Measurements from ENCODE around the gene BLOC1S1.

The BLOC1S1 gene

DNA sequence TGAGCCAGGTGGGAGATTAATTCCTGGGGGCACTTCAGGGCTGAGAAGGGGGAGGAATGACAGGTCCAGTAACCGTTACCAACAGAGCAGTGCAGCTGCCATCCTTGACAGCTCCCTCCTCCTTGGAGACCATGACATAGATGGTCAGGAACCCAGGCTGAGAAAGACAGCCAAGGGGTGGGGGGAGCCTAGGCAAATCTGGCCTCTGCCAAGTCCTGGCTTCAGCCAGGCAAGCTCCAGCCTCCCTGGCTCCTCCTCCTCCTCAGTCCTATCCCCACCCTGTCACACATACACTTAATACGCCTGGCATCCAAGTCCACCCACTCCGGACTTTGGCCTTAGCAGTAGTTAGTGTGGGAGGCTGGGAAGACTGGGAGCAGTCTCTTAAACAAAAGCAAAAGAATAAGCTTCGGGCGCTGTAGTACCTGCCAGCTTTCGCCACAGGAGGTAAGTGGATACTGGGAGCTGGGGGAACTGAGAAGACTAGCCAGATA, 4.3 kb downstream of the BLOC1S1 start, which contains the start of gene RDH5:
Gene RDH5 (plus strand): TSS at position 323 of the 494 bp plus-strand sequence. CDS start 792 bp downstream, outside the sequence.
- Histone ChIP-seq H3K4me1 (ENCODE audit: insufficient read depth, poor library complexity, severe bottlenecking) (peaks cover 17% of the 10 kb centered on the region), H3K27me3 (ENCODE audit: insufficient read depth, poor library complexity, severe bottlenecking) (no peaks in the 10 kb centered on the region), H3K27ac (ENCODE audit: poor library complexity, severe bottlenecking) (peak within 1 kb of the TSS; percentile 25), H3K36me3 (ENCODE audit: low read depth) (peaks cover 15% of the 10 kb centered on the region), H3K4me3 (ENCODE audit: severe bottlenecking) (no peak within 1 kb of the TSS), H3K9me3 (ENCODE audit: severe bottlenecking) (no peaks in the 10 kb centered on the region)
- ATAC-seq (ENCODE audit: low read depth), result no peak
- TF ChIP-seq, protein P1, sequence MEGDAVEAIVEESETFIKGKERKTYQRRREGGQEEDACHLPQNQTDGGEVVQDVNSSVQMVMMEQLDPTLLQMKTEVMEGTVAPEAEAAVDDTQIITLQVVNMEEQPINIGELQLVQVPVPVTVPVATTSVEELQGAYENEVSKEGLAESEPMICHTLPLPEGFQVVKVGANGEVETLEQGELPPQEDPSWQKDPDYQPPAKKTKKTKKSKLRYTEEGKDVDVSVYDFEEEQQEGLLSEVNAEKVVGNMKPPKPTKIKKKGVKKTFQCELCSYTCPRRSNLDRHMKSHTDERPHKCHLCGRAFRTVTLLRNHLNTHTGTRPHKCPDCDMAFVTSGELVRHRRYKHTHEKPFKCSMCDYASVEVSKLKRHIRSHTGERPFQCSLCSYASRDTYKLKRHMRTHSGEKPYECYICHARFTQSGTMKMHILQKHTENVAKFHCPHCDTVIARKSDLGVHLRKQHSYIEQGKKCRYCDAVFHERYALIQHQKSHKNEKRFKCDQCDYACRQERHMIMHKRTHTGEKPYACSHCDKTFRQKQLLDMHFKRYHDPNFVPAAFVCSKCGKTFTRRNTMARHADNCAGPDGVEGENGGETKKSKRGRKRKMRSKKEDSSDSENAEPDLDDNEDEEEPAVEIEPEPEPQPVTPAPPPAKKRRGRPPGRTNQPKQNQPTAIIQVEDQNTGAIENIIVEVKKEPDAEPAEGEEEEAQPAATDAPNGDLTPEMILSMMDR (IDR thresholded peaks at IDR 0.05; ENCODE audit: poor library complexity, severe bottlenecking), result no peak
- DNase-seq (ENCODE audit: low spot score), result no peak

DNA sequence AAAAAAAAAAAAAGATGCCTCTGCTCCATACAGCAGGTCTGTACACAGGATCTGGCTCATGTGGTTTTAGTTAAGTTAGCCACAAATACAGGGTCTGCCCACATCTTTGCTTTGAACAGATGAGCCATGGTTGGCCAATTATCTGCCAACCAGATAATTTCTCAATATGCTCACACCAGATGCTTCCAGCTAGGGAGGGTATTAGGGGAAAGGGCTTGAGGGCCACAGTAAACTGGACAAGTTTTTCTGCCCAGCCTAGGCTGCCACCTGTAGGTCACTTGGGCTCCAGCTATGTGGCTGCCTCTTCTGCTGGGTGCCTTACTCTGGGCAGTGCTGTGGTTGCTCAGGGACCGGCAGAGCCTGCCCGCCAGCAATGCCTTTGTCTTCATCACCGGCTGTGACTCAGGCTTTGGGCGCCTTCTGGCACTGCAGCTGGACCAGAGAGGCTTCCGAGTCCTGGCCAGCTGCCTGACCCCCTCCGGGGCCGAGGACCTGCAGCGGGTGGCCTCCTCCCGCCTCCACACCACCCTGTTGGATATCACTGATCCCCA, 5.1 kb downstream of the BLOC1S1 start:
- DNase-seq (ENCODE audit: low spot score), result peak; percentile 88
- TF ChIP-seq, protein P1 (IDR thresholded peaks at IDR 0.05; ENCODE audit: poor library complexity, severe bottlenecking), result peak; percentile 81
- H3K4me1 ChIP-seq (ENCODE audit: insufficient read depth, poor library complexity, severe bottlenecking), result peaks cover 12% of the 10 kb centered on the region
- peaks cover 24% of the 10 kb centered on the region for H3K36me3 ChIP-seq (ENCODE audit: low read depth)
- peak; percentile 76 for ATAC-seq (ENCODE audit: low read depth)
- no peaks in the 10 kb centered on the region for H3K27me3 ChIP-seq (ENCODE audit: insufficient read depth, poor library complexity, severe bottlenecking)
- peak overlapping the region; percentile 25 for H3K27ac ChIP-seq (ENCODE audit: poor library complexity, severe bottlenecking)
- H3K9me3 ChIP-seq (ENCODE audit: severe bottlenecking), result no peaks in the 10 kb centered on the region
- H3K4me3 ChIP-seq (ENCODE audit: severe bottlenecking), result no peak overlapping the region

DNA sequence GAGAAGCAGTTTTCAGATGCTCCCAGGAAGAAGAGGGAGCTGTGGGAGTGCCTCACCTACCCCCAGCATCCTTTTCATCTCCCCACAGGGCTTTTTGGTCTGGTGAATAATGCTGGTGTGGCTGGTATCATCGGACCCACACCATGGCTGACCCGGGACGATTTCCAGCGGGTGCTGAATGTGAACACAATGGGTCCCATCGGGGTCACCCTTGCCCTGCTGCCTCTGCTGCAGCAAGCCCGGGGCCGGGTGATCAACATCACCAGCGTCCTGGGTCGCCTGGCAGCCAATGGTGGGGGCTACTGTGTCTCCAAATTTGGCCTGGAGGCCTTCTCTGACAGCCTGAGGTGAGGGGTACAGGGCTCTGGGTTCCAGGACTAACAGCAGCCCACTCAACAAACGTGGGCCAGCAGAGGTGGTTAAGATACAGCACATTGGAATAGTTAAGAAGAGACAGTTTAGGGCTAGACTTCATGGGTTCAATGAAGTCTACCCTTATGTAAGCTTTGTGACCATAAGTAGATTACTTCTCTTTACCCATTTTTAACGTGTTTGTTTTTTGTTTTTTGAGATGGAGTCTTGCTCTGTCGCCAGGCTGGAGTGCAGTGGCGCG, 5.9 kb downstream of the BLOC1S1 start:
- TF ChIP-seq, protein P1 (IDR thresholded peaks at IDR 0.05; ENCODE audit: poor library complexity, severe bottlenecking), result no peak
- DNase-seq (ENCODE audit: low spot score) (no peak), ATAC-seq (ENCODE audit: low read depth) (no peak)
- Histone ChIP-seq H3K9me3 (ENCODE audit: severe bottlenecking) (no peaks in the 10 kb centered on the region), H3K4me3 (ENCODE audit: severe bottlenecking) (no peak overlapping the region), H3K4me1 (ENCODE audit: insufficient read depth, poor library complexity, severe bottlenecking) (peaks cover 14% of the 10 kb centered on the region), H3K36me3 (ENCODE audit: low read depth) (peaks cover 31% of the 10 kb centered on the region), H3K27me3 (ENCODE audit: insufficient read depth, poor library complexity, severe bottlenecking) (no peaks in the 10 kb centered on the region), H3K27ac (ENCODE audit: poor library complexity, severe bottlenecking) (peak overlapping the region; percentile 25)

DNA sequence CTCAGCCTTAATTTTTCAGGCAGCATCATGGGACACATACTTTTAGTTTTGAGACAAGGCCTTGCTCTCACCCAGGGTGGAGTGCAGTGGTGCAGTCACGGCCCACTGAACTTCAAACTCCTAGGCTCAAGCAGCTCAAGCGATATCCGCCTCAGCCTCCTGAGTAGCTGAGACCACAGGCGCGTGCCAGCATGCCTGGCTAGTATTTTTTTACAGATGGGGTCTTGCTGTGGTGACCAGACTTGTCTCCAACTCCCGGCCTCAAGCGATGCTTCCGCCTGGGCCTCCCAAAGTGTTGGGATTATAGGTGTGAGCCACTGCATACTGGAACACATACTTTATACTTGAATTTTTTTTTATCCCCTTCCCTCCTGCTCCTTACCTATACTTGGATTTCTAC, 7.1 kb downstream of the BLOC1S1 start:
- no peaks in the 10 kb centered on the region for H3K27me3 ChIP-seq (ENCODE audit: insufficient read depth, poor library complexity, severe bottlenecking)
- H3K36me3 ChIP-seq (ENCODE audit: low read depth), result peaks cover 39% of the 10 kb centered on the region
- ATAC-seq (ENCODE audit: low read depth) (no peak), DNase-seq (ENCODE audit: low spot score) (no peak)
- no peak overlapping the region for H3K27ac ChIP-seq (ENCODE audit: poor library complexity, severe bottlenecking)
- no peak overlapping the region for H3K4me3 ChIP-seq (ENCODE audit: severe bottlenecking)
- H3K4me1 ChIP-seq (ENCODE audit: insufficient read depth, poor library complexity, severe bottlenecking), result peaks cover 12% of the 10 kb centered on the region
- H3K9me3 ChIP-seq (ENCODE audit: severe bottlenecking), result no peaks in the 10 kb centered on the region
- TF ChIP-seq, protein P1 (IDR thresholded peaks at IDR 0.05; ENCODE audit: poor library complexity, severe bottlenecking), result no peak
